GM19468 (cell line): ENCODE measurements around the gene MAGEA4.

ENCODE experiments used
- ATAC-seq: cut with Tn5 transposase; IDR thresholded peaks from one replicate; pipeline ENCODE4 v1.9.1; 2021; ENCODE audit warnings: mild to moderate bottlenecking, moderate library complexity, moderate number of reproducible peaks; ENCODE audit not compliant: unreplicated experiment; ENCODE audit errors: extremely low read depth

The MAGEA4 gene

GRCh38 chrX:151921866-151922265 is 9.2 kb downstream of the MAGEA4 start:
- no peak for ATAC-seq

- no peak for ATAC-seq
Measured at GRCh38 chrX:151922692-151923091, 10.0 kb downstream of the MAGEA4 start.

GRCh38 chrX:151923648-151924047 is 11.0 kb downstream of the MAGEA4 start:
- no peak for ATAC-seq

- no peak for ATAC-seq
Measured at GRCh38 chrX:151929126-151929525, 16.4 kb downstream of the MAGEA4 start.

GRCh38 chrX:151935358-151935757 is 22.7 kb downstream of the MAGEA4 start:
- ATAC-seq = no peak

GRCh38 chrX:151938172-151938571 is 25.5 kb downstream of the MAGEA4 start:
- ATAC-seq = no peak

- ATAC-seq = no peak
Measured at GRCh38 chrX:151954730-151955129, 42.0 kb downstream of the MAGEA4 start.

- no peak for ATAC-seq
Measured at GRCh38 chrX:151958101-151958500, 45.4 kb downstream of the MAGEA4 start.

GRCh38 chrX:151962034-151962433 is 49.3 kb downstream of the MAGEA4 start:
- ATAC-seq = no peak

GRCh38 chrX:151966236-151966635 is 53.5 kb downstream of the MAGEA4 start:
- ATAC-seq = no peak

- no peak for ATAC-seq
Measured at GRCh38 chrX:151970027-151970426, 57.3 kb downstream of the MAGEA4 start.

- ATAC-seq = no peak
Measured at GRCh38 chrX:151970661-151971060, 58.0 kb downstream of the MAGEA4 start.

- no peak for ATAC-seq
Measured at GRCh38 chrX:151973060-151973661, 60.5 kb downstream of the MAGEA4 start.

- no peak for ATAC-seq
Measured at GRCh38 chrX:151973851-151974335, 61.2 kb downstream of the MAGEA4 start.
